GM21526 (cell line): Measurements from ENCODE around the gene TSPAN15.
"Not testable (repeated sequence)": the region's sequence is repeated elsewhere in the genome, so short reads cannot be mapped to it uniquely, and the experiment has no call there.

Source experiments
- ATAC-seq: cut with Tn5 transposase; IDR thresholded peaks from one replicate; pipeline ENCODE4 v1.9.1; 2021; ENCODE audit warnings: moderate library complexity; ENCODE audit not compliant: unreplicated experiment, low FRiP score

Gene TSPAN15

DNA sequence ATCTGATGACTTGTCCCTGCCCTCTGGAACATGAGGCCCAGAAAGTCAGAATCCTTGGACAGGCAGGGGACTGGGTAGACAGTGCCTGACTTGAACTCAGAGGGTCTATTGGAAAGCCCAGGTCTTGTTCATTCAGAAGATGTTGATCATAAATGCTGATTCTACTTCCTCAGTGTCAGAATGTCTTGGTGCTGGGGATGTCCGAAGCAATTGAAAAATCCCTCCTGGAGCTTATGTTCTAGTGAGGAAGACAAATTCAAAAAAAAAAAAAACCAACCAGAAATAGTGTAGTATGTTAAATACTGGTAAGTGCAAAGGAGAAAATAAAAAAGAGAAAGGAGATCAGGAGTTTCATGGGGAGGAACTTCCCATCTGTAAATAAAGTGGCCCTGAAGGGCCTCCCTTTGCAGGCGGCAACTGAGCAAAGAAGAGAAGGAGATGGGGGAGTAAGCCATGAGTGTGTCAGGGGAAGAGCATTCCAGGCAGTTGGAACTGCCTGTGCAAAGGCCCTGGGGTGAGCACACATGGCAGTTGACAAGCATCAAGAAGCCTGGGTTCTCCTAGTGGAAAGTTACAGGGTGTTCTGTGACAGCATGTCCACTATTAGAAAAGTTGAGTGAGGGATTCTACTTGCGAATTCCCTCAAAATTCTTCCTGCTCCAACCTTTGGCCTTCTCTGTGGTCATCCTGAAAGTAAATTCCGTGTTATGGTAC, 30.7 kb downstream of the TSPAN15 start:
- ATAC-seq: no peak

DNA sequence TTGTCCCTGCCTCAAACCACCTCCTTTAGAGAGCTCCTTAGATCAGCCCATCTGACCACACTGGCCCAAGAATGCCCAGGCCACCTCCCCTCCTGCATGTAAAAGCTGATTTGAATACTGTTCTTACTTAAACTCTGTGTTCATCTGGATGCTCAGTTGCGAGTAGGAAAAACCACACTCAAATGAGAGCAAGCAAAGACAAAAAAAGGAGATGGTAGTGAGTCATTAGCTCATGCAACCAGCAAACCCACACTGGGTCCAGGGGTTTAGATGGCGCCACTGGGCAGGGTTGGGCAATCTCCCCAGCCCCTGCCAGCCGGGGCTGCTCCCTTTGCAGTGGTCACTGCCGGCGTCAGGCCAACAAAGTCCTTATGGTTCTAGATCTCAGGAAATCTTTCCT, 32.7 kb downstream of the TSPAN15 start:
- no peak for ATAC-seq

GRCh38 chr10:69484736-69485135, 33.5 kb downstream of the TSPAN15 start:
- no peak for ATAC-seq

GRCh38 chr10:69486922-69487730, 35.9 kb downstream of the TSPAN15 start:
- ATAC-seq: no peak

DNA sequence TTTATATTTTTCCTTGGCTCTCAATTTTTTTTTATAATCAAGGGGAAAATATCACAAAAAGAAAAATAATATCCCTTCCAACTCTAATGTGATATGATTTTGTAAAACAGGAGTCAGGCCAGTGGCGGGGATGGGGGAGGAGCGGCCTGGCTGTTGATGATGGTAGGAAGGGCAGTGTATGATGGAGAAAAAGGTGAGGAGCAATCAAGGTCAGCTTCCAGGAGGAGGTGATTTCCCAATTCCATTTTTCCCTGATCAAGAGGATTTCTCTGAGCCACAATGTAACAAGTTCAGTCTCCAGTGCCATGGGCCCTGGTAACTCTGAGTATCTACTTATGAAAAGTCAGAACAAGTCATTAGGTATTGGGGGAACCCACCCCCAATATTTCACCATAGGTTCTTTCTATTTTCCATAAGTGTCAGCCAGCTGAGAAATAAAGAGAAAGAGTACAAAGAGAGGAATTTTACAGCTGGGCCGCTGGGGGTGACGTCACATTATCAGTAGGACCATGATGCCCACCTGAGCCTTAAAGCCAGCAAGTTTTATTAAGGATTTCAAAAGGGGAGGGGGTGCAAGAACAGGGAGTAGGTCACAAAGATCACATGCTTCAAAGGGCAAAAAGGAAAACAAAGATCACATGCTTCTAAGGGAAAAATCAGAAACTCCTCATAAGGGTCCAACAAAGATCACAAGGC, 37.0 kb downstream of the TSPAN15 start:
- not testable (repeated sequence) for ATAC-seq

DNA sequence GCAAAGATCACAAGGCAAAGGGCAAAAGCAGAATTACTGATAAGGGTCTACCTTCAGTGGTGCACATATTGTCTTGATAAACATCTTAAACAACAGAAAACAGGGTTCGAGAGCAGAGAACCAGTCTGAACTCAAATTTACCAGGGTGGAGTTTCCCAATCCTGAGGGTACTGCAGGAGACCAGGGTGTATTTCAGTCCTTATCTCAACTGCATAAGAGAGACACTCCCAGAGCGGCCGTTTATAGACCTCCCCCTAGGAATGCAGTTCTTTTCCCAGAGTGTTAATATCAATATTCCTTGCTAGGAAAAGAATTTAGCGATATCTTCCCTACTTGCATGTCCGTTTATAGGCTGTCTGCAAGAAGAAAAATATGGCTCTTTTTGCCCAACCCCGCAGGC, 37.6 kb downstream of the TSPAN15 start:
- ATAC-seq: not testable (repeated sequence)

GRCh38 chr10:69489506-69490090, 38.3 kb downstream of the TSPAN15 start:
- ATAC-seq: no peak

- no peak for ATAC-seq
Observed at GRCh38 chr10:69490876-69491275, 39.6 kb downstream of the TSPAN15 start.

- no peak for ATAC-seq
Observed at GRCh38 chr10:69491611-69492010, 40.3 kb downstream of the TSPAN15 start.

GRCh38 chr10:69492091-69492745, 41.0 kb downstream of the TSPAN15 start:
- no peak for ATAC-seq

DNA sequence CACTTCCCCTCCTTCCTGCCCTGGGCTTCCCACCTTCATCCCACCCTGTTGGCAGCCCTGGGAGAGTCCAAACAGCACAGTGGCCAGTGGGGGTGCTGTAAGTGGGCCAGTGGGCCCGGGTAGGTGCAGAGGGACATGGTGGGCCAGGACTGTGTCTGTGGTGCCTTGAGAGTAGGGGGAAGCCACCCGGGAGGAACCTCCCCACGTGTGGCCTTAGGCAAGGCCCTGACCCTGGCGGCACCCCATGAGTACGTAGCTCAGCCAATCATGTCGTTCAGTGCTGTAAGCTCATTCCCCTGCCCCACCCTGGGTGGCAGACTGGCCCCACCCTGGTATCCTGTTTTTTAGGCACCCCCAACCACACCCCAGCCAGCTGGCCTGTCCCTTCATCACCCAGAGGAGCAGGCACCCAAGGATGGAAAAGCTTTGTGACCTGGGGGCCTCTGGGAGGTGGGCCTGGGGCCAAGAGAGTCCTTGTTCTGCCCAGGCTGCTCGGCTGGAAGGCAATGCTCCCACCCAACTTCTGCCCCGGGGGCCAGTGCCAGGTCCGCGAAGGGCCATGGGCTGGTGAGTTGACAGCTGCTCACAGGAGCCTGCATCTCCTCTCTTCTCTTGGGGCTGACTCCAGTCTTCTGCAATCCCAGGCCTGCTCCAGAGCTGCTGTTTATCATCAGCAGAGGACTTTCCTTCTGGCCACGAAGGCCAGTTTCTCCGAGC, 41.6 kb downstream of the TSPAN15 start:
- ATAC-seq: no peak

DNA sequence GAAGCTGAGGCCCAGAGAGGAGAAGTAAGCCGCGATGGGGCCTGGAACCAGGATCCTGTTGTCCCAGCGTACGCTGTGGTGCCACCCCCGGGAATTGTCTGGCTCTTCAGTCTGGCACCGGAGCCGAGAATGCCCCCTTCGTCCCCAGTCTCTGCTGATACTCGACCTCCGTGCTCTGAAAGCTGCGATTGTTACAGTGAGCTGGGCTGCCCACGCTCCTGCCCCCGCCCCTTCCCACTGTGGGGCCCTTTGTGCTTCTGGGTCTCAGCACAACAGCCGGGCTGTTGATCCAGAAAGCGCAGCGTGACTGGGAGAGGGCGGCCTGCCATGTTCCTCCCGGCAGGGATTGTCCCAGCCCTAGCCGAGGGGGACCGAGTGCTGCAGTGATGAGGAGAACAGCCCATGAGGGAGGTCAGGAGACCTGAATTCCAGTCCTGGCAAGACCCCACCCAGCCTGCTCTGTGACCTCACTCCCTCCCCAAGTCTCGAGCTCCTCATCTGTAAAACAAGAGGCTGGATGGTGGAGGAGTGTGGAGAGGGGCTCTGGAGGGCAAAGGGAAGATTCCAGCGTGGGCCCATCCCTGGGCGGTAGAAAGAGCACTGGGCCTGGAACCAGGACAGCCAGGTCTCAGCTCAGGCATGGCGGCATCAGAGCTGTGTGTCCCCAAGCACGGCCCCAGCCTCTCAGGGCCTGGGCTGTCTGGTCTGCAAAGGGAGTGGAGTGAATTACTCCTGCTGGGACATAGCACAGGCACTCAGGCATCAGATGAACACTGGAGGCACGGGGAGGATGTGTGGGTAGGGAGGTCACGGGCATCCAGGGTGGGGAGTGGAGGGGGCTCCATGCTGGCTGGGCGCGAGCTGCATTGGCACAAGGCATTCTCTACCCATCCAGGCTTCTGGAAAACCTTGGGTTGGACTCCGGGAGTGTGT, 43.6 kb downstream of the TSPAN15 start:
- ATAC-seq: no peak

GRCh38 chr10:69495666-69496065, 44.4 kb downstream of the TSPAN15 start:
- no peak for ATAC-seq

GRCh38 chr10:69496352-69497230, 45.3 kb downstream of the TSPAN15 start:
- no peak for ATAC-seq

DNA sequence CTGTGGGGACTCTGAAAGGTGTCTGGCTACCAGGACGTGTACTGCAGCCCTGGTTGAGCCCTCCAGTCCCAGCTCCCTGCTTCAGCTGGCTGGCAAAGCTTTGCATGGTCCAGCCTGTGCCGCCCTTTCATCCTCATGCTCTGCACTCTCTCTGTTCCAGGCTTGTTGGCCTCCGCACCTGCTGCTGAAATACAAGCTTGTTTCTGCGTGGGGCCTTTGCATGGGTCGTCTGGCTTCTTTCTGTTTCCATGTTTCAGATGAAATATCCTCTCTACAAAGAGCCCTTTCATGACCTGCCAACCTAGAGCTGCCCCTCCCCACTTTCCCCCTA, 45.9 kb downstream of the TSPAN15 start:
- no peak for ATAC-seq

- no peak for ATAC-seq
Observed at GRCh38 chr10:69497611-69498390, 46.5 kb downstream of the TSPAN15 start.
